GM12892 (cell line): Measurements from ENCODE around the gene CPA1.

Experiments used
- POLR2A ChIP-seq: IDR thresholded peaks from 2 replicates; pipeline ENCODE4 v1.6.1; 2011; ENCODE audit warnings: low read depth, low read length, control low read depth
- POLR2AphosphoS5 ChIP-seq: IDR thresholded peaks from 2 replicates; pipeline ENCODE4 v1.6.1; 2011; ENCODE audit warnings: low read depth, low read length, control low read depth
- TAF1 ChIP-seq: IDR thresholded peaks from 2 replicates; pipeline ENCODE4 v1.6.1; 2011; ENCODE audit warnings: low read depth, mild to moderate bottlenecking, control low read depth, low read length, borderline replicate concordance

DNA sequence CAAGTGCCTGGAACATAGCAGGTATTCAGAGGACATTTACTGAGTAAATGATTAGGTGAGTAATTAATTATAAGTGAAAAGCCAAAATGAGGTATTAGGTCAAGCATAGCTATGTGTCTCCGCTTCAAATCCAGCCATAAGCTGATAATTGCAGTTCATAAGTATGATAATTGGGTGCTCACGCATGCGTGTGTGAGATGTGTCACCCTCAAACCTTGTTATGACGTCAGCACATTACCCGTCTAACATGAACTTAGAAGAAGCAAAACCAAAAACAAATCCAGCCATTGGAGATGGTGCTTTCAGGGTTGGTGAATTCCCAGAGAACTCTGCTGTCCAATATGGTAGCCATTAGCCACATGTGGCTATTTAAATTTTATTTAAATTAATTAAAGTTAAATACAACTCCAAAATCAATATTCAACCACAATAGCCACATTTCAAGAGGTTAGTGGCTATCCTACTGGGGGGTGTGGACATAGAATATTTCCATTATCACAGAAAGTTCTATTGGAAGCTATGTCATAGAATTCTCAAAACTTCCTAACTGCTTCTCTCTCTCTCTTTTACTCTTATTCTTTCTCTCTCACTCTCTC lies 35.9 kb upstream of the CPA1 start, which contains the start of gene CPA5:
- no peak for TF ChIP-seq POLR2AphosphoS5
- TF ChIP-seq POLR2A = no peak
- no peak for TF ChIP-seq TAF1
